Hepatocyte (in vitro differentiated cells): ENCODE data around the gene TGFB1. TPM values are rescaled to one million over a fixed set of nuclear protein-coding genes. Genes with fewer than 3 reads are reported as not detected.
A peak's percentile ranks its signal among the peaks of the same experiment; 100 is the strongest.

Experiments used
- DNase-seq: peaks from one replicate; pipeline ENCODE4 v3.0.0-alpha.2; 2016; ENCODE audit warnings: low spot score
- H2AFZ ChIP-seq: fragments of 200-600 bp; sonication (generic); 2 replicates; pipeline ENCODE4 v1.6.0; 2016; ENCODE audit warnings: antibody characterized with exemption, mild to moderate bottlenecking
- H3K27ac ChIP-seq: fragments of 200-600 bp; sonication (generic); 2 replicates; pipeline ENCODE4 v1.5.1; 2016; ENCODE audit warnings: mild to moderate bottlenecking
- H3K27me3 ChIP-seq: fragments of 200-600 bp; sonication (generic); 2 replicates; pipeline ENCODE4 v1.6.1; 2016
- H3K36me3 ChIP-seq: fragments of 200-600 bp; sonication (generic); replicated peaks from 2 replicates; pipeline ENCODE4 v1.5.1; 2016; ENCODE audit warnings: low read depth; ENCODE audit not compliant: insufficient read depth
- H3K4me1 ChIP-seq: fragments of 200-600 bp; sonication (generic); 2 replicates; pipeline ENCODE4 v1.5.1; 2016; ENCODE audit warnings: mild to moderate bottlenecking, moderate library complexity; ENCODE audit not compliant: insufficient read depth
- H3K4me2 ChIP-seq: fragments of 200-600 bp; sonication (generic); 2 replicates; pipeline ENCODE4 v1.6.0; 2016
- H3K4me3 ChIP-seq: fragments of 200-600 bp; sonication (generic); 2 replicates; pipeline ENCODE4 v1.5.1; 2016; ENCODE audit warnings: mild to moderate bottlenecking
- H3K79me2 ChIP-seq: fragments of 200-600 bp; sonication (generic); 2 replicates; pipeline ENCODE4 v1.6.0; 2017; ENCODE audit warnings: mild to moderate bottlenecking
- H3K9me2 ChIP-seq: fragments of 200-600 bp; sonication (generic); replicated peaks from 2 replicates; pipeline ENCODE4 v1.6.0; 2017; ENCODE audit warnings: mild to moderate bottlenecking; ENCODE audit not compliant: insufficient read depth
- H3K9me3 ChIP-seq: fragments of 200-600 bp; sonication (generic); 2 replicates; pipeline ENCODE4 v1.5.1; 2016; ENCODE audit warnings: low read depth, mild to moderate bottlenecking
- H4K20me1 ChIP-seq: fragments of 200-600 bp; sonication (generic); 2 replicates; pipeline ENCODE4 v1.6.0; 2016; ENCODE audit warnings: mild to moderate bottlenecking; ENCODE audit not compliant: insufficient read depth, poor library complexity, severe bottlenecking
- EZH2 ChIP-seq: fragments of 200-600 bp; sonication (generic); IDR thresholded peaks from 2 replicates; pipeline ENCODE4 v1.6.1; 2016; ENCODE audit warnings: antibody characterized with exemption, mild to moderate bottlenecking, borderline replicate concordance
- EZH2phosphoT487 ChIP-seq: fragments of 200-600 bp; sonication (generic); IDR thresholded peaks from one replicate; pipeline ENCODE4 v1.6.1; 2018; ENCODE audit warnings: antibody characterized with exemption, mild to moderate bottlenecking, low read depth, moderate library complexity; ENCODE audit not compliant: unreplicated experiment, severe bottlenecking
- WGBS: methylation state at CpG from one replicate; pipeline ENCODE4 v1.1.6; 2016; ENCODE audit warnings: low lambda C conversion rate; ENCODE audit errors: missing lambda C conversion rate; 5-methylcytosine and 5-hydroxymethylcytosine counted together
- polyA plus RNA-seq: library from polyadenylated mRNA; unstranded; fragments of >200 nt; fragmentation: Nextera tagmentation; extraction: Ambion mirVana; gene quantifications from 2 replicates; pipeline ENCODE4 v1.2.1, GENCODE V29; 2016
- total RNA-seq: library from RNA; depleted of rRNA; stranded (reverse); fragments of >200 nt; gene quantifications from 2 replicates; pipeline ENCODE4 v1.2.3, GENCODE V29; 2014
- TF ChIP-seq, protein P1 (sequence below): fragments of 200-600 bp; sonication (generic); IDR thresholded peaks from 2 replicates; pipeline ENCODE4 v1.5.1; 2016; ENCODE audit warnings: antibody characterized with exemption, mild to moderate bottlenecking; ENCODE audit not compliant: poor library complexity

Gene TGFB1
- total and polyA plus RNA-seq, 2 experiments from 2014 or later, result 17.1 to 122 TPM

DNA sequence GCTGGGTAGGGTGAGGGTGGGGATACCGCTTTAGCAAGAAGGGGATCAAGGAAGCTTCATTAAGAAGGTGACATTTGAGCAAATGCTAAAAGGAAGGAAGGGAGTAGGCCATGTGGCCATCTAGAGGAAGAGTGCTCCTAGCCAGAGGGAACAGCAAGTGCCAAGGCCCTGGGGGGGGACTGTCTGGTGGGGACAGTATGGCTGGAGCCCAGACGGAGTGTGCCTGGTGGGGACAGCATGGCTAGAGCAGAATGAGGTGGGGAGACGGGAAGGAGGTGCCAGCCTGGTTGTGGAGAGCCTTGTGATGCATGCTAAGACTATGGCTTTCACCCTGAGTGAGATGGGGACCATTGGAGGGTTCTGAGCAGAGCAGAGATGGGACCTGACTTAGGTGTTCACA is 2.1 kb upstream of the TGFB1 start:
- TF ChIP-seq, protein P1, sequence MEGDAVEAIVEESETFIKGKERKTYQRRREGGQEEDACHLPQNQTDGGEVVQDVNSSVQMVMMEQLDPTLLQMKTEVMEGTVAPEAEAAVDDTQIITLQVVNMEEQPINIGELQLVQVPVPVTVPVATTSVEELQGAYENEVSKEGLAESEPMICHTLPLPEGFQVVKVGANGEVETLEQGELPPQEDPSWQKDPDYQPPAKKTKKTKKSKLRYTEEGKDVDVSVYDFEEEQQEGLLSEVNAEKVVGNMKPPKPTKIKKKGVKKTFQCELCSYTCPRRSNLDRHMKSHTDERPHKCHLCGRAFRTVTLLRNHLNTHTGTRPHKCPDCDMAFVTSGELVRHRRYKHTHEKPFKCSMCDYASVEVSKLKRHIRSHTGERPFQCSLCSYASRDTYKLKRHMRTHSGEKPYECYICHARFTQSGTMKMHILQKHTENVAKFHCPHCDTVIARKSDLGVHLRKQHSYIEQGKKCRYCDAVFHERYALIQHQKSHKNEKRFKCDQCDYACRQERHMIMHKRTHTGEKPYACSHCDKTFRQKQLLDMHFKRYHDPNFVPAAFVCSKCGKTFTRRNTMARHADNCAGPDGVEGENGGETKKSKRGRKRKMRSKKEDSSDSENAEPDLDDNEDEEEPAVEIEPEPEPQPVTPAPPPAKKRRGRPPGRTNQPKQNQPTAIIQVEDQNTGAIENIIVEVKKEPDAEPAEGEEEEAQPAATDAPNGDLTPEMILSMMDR, result no peak
- TF ChIP-seq EZH2phosphoT487, result no peak
- no peak for TF ChIP-seq EZH2
- Histone ChIP-seq H3K4me2 (no peak overlapping the region), H3K9me2 (no peaks in the 10 kb centered on the region), H3K79me2 (peaks cover 18% of the 10 kb centered on the region), H3K27me3 (peaks cover 5% of the 10 kb centered on the region), H3K9me3 (no peaks in the 10 kb centered on the region), H3K36me3 (no peaks in the 10 kb centered on the region), H3K4me3 (no peak overlapping the region), H3K4me1 (peaks cover under 1% of the 10 kb centered on the region), H3K27ac (no peak overlapping the region), H2AFZ (no peak overlapping the region), H4K20me1 (peaks cover 10% of the 10 kb centered on the region)
- WGBS, result 87% methylated on average over 3 of the region's 3 CpGs
- no peak for DNase-seq

DNA sequence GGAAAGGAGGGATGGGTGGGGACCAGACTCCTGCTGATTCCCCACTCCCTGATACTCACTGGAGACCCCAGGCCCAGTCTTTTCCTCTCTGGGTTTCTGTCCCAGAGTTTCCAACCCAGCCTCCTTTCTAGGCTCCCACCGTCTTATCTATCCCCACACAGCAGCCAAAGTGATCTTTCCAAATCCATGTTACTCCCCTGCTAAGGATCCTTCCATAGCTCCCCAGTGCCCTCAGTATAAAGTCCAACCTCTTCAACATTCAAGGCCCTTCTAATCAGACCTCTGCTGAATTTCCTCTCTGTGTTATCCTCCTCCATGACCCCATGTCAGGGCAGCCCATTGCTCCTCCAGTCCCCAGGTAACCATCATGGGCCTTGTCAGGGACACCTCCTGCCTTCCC is 1.3 kb upstream of the TGFB1 start:
- Histone ChIP-seq H3K4me2 (no peak overlapping the region), H3K27ac (no peak overlapping the region), H3K9me3 (no peaks in the 10 kb centered on the region), H3K9me2 (no peaks in the 10 kb centered on the region), H2AFZ (no peak overlapping the region), H3K27me3 (peaks cover 5% of the 10 kb centered on the region), H3K79me2 (peaks cover 25% of the 10 kb centered on the region), H4K20me1 (peaks cover 10% of the 10 kb centered on the region), H3K36me3 (no peaks in the 10 kb centered on the region), H3K4me1 (peaks cover 6% of the 10 kb centered on the region), H3K4me3 (no peak overlapping the region)
- DNase-seq, result no peak
- 75% methylated on average over 1 of the region's 1 CpG for WGBS
- TF ChIP-seq EZH2 (no peak), EZH2phosphoT487 (no peak)
- TF ChIP-seq, protein P1, result no peak

DNA sequence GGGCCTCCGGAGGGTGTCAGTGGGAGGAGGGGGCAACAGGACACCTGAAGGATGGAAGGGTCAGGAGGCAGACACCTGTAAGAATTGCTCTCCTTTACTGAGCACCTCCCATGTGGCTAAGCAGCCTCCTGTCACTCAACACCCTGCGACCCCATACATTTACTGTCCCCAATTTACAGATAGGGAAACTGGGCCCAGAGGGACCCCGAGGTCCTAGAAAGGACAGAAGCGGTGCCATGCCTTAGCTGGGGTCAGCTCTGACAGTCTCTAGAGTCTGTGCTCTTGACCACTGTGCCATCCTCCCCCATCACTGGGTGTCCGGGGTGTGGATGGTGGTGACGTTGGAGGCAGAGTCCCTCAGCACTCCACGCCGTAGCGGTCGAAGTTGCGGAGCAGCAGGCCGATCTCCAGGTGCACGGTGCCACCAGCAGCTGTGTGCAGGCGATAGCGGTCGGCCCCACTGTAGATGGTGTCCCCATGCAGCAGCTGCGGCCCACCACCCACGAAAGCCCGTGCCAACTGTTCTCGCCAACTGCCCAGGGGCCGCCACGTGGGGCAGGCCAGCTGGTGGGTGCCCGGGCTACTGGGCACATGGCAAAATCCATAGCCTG is 726 bp upstream of the TGFB1 start:
- Histone ChIP-seq H3K36me3 (no peaks in the 10 kb centered on the region), H3K9me3 (no peaks in the 10 kb centered on the region), H3K4me2 (peak overlapping the region; percentile 89), H2AFZ (peak overlapping the region; percentile 73), H3K4me1 (peaks cover 6% of the 10 kb centered on the region), H4K20me1 (peaks cover 10% of the 10 kb centered on the region), H3K9me2 (no peaks in the 10 kb centered on the region), H3K4me3 (peak overlapping the region; percentile 80), H3K27me3 (peaks cover 5% of the 10 kb centered on the region), H3K79me2 (peaks cover 30% of the 10 kb centered on the region), H3K27ac (peak overlapping the region; percentile 65)
- no peak for DNase-seq
- TF ChIP-seq EZH2phosphoT487 (no peak), EZH2 (no peak)
- TF ChIP-seq, protein P1, result no peak
- 90% methylated on average over 23 of the region's 23 CpGs for WGBS
